ENCODE results near the gene FCHO2. TPM values are rescaled to one million over a fixed set of nuclear protein-coding genes. Genes with fewer than 3 reads are reported as not detected.
A peak's percentile ranks its signal among the peaks of the same experiment; 100 is the strongest.
"Not testable (repeated sequence)": the region's sequence is repeated elsewhere in the genome, so short reads cannot be mapped to it uniquely, and the experiment has no call there.

FCHO2 gene
- total RNA-seq, 2 donors from 2014 or later, result 46.6 to 47.5 TPM

DNA sequence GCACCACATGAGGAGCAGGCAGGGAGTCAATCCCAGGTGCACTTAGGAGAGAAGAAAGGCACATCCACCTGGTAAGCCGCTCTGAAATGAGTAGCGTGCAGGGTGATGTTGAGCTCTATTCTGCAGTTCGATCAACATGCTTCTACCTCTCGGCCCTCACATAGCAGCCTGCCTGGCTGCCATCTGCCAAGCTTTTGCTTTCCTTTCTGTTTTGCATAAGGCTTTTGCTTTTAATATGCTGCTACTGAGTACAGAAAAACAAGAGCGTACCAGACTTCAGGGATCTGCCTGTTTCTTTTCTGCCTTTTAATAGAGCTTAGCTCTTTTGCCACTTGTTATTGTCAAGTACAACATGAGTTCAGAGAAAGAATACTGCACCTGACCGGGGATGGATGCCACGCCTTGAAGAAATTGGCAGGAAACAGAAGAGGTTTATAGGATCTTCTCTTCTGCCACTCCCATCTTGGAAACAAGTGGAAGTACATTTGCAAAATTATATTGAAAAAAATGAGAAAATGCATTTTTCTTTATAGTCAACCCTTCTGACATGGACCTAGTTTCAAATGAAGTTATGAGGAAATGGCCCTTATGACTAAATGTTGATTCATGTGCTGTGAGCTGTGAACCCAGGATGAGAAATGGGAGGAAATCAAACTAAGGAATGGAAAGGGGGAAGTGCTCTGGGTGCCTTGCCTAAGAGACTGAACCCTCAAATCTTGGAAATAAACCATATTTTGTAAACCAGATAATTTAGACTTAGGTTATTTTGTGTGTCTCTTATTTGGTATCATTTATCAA lies 4.0 kb upstream of the FCHO2 start:
- intact Hi-C loops (cut with DNase I, micrococcal nuclease), result no loop called here
- DNase-seq (peak in 1 of 2 donors; percentile 48), ATAC-seq (peak; percentile 21)

DNA sequence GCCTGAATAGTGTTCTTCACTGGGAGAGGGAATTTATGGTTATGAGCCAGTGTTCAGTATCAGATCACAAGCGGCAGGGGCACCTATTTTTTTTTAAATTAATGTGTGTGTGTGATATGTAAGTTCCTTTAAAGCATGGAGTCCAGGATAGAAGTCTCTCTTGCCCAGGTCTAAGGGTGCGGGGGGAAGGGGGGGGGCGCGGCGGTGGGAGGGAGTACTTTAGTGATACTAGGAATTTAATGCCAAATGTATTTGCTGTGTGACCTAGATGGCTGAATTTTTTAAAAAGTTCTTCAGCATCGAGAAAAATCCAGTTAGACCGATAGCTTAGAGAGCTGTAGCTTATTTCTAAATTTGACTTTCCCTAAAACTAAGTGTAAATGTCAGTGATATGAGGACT lies 1.5 kb upstream of the FCHO2 start:
- intact Hi-C loops (cut with DNase I, micrococcal nuclease), result no loop called here

DNA sequence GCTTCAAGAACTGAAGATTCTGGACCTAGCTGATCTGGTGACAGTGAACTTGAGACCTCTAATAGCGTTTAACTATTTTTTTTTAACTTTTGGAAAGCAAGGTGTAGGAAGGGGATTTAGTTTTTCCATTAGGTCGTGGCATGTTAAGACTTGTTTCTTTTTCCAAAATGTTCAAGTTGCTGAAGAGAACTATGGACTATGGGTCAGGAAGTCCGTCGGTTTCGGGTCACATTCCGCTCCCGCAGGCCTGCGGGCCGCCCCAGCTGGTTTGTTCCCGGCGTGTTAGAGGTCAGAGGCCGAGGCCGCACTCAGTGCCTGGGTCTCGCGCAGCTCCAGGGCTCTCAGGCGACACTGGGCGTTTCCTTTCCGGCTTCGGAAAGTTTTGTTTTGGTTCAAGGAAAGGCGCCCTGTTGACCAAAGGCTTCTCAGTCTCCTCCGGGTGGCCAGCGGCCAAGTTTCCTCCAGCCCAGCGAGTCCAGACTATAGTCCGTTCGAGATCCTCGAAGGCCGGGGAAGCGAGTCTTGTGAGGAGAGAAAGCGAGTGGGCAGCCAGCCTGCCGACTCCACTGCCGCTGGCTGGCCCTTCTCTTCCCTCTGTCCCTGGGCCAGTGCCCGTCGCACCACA lies 586 bp upstream of the FCHO2 start:
- peak; percentile 79 for DNase-seq
- ATAC-seq, result peak; percentile 62
- intact Hi-C loops (cut with DNase I, micrococcal nuclease), result no loop called here

More for the DNA sequence above, 1.5 kb upstream of the FCHO2 start:
- DNase-seq (no peak), ATAC-seq (no peak)

DNA sequence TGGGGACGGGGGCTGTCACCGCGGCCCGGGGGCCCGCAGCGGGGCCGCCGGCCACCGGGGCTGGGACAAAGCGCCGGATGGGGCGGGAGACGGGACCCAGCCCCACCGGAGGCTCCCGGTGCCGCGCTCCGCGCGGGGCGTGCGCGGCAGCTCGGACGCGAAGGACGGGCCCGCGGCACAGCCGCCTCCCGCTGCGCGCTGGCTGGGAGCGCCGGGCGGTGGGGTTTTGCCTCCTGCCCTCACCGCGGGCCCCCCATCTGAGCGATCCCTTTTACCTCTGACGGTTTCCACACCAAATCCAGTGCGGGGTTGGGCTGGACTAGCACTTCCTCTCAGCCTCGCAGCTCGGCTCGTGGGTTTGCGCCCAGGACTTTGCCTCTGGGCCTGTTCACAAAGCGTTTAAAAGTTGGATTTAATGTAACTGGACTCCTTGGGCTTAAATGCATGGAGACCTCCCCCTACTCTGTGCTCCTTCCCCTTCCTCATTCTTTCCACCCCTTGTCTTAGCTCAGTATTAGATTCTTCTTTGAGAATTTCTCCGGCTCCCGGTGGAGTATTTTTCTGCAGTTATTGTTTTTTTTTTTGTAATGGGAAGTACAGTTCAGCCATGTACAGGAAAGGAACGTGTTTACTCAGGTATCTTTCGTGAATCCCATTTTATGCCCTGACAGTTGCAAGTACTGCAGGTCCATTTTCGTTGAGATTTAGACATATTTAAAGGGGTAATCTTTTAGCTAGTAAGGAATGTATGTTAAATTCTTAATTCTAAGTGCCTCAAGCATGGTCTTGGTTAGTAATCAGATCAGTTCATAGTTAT lies 691 bp downstream of the FCHO2 start:
- peak; percentile 52 to 64 for DNase-seq
- intact Hi-C loops (cut with DNase I, micrococcal nuclease), result no loop called here
- peak; percentile 48 for ATAC-seq

DNA sequence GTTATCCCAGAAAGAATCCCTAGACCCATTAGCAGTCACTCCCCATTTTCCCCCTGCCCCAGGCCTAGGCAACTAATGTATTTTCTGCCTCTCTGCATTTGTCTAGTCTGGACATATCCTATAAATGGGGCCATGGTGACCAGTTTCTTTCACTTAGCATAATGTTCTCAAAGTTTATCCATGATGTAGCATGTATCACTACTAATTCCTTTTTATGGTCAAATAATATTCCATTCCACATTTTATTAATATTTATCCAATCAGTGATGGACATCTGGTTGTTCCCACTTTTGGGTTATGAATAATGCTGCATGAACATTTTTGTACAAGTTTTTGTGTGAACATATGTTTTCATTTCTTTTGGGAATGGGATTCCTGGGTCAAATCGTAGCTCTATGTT lies 1.5 kb downstream of the FCHO2 start:
- intact Hi-C loops (cut with DNase I, micrococcal nuclease), result no loop called here
- DNase-seq (no peak), ATAC-seq (no peak)

DNA sequence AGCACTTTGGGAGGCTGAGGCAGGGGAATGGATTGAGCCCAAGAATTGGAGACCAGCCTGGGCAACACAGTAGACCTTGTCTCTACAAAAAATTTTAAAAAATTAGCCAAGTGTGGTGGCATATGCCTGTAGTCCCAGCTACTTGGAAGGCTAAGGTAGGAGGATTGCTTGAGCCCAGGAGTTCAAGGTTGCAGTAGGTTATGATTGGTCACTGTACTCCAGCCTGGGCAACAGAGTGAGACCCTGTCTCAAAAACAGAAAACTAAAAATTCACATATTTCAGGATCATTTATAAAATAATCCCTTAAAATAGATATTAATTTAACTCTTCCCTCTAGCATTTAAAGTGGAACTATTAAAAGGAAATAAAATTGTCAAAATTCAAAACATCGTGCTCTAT lies 3.4 kb downstream of the FCHO2 start:
- intact Hi-C loops (cut with DNase I, micrococcal nuclease), result no loop called here
- no peak for DNase-seq
- ATAC-seq, result no peak

DNA sequence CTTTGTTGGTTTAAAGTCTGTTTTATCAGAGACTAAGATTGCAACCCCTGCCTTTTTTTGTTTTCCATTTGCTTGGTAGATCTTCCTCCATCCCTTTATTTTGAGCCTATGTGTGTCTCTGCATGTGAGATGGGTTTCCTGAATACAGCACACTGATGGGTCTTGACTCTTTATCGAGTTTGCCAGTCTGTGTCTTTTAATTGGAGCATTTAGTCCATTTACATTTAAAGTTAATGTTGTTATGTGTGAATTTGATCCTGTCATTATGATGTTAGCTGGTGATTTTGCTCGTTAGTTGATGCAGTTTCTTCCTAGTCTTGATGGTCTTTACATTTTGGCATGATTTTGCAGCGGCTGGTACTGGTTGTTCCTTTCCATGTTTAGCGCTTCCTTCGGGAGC lies 18.6 kb downstream of the FCHO2 start:
- DNase-seq; intact Hi-C loops (cut with DNase I, micrococcal nuclease); ATAC-seq: not testable (repeated sequence)

DNA sequence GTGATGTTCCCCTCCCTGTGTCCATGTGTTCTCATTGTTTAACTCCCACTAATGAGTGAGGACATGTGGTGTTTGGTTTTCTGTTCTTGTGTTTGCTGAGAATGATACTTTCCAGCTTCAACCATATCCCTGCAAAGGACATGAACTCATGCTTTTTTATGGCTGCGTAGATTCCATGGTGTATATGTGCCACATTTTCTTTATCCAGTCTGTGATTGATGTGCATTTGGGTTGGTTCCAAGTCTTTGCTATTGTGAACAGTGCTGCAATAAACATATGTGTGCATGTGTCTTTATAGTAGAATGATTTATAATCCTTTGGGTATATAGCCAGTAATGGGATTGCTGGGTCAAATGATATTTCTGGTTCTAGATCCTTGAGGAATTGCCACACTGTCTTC lies 21.0 kb downstream of the FCHO2 start:
- intact Hi-C loops (cut with DNase I, micrococcal nuclease); DNase-seq: not testable (repeated sequence)

DNA sequence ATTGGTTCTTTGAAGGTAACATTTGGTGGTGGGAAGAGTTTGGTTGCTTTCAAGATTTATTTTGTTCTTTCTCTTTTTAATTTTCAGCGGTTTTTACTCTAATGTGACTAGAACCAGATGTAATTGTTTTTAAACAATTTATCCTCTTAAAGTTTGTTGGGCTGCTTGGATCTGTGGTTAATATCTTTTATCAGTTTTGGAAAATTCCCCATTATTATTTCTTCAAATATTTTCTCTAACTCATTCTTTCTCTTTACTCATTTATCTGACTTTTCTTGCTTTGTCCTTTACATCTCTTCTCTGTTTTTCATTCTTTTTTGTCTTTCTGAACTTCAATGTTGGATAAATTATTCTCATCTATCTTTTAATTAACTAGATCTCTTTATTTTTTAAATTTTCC lies 29.9 kb downstream of the FCHO2 start:
- intact Hi-C loops (cut with DNase I, micrococcal nuclease), result no loop called here
- ATAC-seq, result no peak
- DNase-seq, result no peak

More for the DNA sequence above, 21.0 kb downstream of the FCHO2 start:
- ATAC-seq, result not testable (repeated sequence)

DNA sequence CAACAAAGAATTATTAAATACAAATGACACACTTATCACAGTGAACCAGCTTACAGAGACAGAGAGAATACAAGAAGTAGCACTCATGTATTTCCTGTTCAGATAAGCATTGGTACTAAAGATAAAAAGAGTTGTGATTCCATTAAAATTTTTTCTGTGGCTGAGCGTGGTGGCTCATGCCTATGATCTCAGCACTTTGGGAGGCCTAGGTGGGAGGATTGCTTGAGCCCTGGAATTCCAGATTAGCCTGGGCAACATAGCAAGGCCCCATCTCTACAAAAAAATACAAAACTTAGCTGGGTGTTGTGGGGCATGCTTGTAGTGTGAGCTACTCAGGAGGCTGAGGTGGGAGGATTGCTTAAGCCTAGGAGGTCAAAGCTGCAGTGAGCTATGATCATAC lies 32.9 kb downstream of the FCHO2 start:
- intact Hi-C loops (cut with DNase I, micrococcal nuclease), result no loop called here
- no peak for ATAC-seq
- no peak for DNase-seq

DNA sequence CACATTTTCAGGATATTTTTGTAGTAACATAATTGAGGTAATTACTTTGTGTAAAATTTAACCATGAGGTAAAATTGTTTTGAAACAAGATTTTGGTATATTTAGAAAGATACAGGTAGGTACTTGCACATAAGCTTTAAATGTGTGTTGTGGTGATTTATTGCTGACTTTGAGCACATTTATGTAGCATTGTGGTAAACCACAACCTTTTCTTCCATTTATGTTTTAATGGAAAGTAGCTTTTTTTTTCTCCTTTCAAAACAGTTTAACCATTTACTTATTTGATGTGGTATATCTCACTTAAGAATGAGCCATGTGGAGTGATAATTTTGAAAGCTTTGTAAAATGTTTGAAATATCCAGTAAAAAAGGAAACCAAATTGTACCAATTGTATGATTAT lies 35.6 kb downstream of the FCHO2 start:
- no peak for ATAC-seq
- no peak for DNase-seq
- intact Hi-C loops (cut with DNase I, micrococcal nuclease), result no loop called here

DNA sequence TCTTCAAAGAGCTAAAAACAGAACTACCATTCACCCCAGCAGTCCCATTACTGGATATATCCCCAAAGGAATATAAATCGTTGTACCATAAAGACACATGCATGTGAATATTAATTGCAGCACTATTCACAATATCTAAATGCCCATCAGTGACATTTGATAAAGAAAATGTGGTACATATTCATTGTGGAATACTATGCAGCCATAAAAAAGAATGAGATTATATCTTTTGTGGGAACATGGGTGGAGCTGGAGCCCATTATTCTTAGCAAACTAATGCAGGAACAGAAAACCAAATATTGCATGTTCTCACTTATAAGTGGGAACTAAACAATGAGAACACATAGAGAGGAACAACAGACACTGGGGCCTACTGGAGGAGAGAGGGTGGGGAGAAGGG lies 38.7 kb downstream of the FCHO2 start:
- intact Hi-C loops (cut with DNase I, micrococcal nuclease), result no loop called here
- DNase-seq (no peak), ATAC-seq (no peak)

DNA sequence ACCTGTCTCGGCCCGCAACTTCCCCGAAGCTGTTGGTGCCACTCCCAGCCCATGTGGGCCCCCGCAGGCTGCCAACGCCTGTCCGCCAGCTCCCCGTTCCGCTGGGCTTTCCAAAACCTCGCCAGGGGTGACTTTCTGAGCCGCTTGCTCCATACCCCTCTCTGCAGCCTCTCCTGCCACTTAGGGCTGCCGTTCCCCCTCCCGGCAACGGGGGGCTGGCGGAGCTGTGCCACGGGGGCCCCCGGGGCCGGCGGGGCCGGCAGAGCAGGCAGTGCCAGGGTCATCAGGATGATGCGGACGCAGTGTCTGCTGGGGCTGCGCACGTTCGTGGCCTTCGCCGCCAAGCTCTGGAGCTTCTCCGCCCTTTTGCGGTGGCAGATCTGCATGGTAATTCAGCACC lies 40.8 kb downstream of the FCHO2 start:
- no peak for ATAC-seq
- no peak for DNase-seq
- intact Hi-C loops (cut with DNase I, micrococcal nuclease), result no loop called here

DNA sequence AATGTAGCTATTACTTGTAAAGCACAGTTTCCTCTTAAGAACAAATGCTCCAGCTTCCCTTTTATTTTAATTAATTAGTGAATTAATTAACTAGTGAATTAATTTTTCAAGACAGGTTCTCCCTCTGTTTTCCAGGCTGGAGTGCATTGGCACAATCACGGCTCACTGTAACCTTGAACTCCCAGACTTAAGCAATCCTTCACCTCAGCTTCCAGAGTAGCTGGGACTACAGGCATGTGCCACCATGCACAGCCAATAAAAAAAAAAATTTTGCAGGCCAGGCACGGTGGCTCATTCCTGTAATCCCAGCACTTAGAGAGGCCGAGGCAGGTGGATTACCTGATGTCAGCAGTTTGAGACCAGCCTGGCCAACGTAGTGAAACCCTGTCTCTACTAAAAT lies 44.1 kb downstream of the FCHO2 start:
- no peak for ATAC-seq
- DNase-seq, result no peak
- intact Hi-C loops (cut with DNase I, micrococcal nuclease), result no loop called here

DNA sequence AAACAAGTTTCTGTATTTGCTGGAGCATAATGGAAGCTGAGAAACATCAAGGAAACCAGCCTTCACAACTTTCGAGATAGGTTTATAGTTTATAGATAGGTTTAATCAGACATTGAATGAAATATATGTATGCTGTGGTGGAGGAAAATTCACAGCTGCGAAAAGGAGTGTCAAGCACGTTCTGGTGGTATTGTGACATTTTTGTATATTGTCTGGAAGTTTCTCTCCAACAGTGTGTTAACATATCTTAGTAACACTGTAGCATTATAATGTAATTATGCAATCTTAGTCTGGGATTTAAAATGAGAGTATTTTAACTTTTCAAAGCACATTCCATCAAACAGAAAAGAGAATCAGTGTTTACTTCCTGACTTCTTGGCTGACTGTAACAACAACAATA lies 50.0 kb downstream of the FCHO2 start:
- intact Hi-C loops (cut with DNase I, micrococcal nuclease), result no loop called here
- ATAC-seq, result no peak
- no peak for DNase-seq

DNA sequence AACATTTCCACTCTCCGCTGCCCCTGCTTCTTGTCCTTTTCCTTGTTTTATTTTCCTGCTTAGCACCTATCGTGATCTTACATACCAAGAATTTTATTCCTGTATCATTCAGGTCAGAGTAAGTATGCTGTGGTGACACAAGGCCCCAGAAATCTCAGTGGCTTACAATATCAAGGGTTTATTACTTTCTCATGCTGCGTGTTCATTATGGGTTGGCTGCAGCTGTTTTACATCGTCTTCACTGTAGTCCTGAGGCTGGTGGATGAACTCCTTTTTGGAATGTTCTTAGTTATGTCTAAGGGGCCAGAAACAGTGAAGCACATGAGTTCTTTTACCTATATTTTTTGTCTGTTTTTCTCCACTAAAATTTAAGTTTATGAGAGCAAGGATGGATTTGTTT lies 51.2 kb downstream of the FCHO2 start:
- no peak for DNase-seq
- intact Hi-C loops (cut with DNase I, micrococcal nuclease), result no loop called here
- no peak for ATAC-seq

DNA sequence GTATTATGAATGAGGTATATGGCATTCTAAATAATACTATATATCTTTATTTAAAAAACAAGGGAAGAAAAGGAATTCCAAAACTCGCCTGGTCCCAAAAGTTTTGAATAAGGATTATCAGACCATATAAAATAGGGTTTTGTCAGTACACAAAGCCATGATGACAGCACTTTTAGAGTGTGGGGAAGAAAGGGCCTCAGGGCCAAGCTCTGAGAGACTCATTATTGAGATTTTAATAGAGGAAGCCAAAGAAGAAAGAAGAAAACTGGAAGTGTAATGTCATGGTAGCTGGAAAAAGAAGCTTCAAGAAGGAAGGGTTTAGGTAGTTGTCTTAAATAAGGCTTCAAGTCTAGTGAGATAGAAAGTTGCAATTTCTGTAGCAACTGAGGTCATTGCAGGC lies 53.0 kb downstream of the FCHO2 start:
- no peak for DNase-seq
- ATAC-seq, result no peak
- intact Hi-C loops (cut with DNase I, micrococcal nuclease), result no loop called here

DNA sequence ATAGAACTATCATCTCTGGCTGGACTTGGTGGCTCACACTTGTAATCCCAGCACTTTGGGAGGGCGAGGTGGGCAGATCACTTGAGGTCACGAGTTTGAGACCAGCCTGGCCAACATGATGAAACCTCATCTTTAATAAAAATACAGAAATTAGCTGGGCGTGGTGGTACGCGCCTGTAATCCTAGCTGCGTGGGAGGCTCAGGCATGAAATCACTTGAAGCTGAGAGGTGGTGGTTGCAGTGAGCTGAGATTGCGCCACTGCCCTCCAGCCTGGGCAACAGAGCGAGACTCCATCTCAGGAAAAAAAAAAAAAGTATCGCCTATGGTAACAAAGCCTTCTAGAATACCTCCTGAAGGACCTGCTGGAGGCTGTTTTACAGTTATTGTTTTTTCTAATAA lies 55.8 kb downstream of the FCHO2 start:
- ATAC-seq; intact Hi-C loops (cut with DNase I, micrococcal nuclease): not testable (repeated sequence)

DNA sequence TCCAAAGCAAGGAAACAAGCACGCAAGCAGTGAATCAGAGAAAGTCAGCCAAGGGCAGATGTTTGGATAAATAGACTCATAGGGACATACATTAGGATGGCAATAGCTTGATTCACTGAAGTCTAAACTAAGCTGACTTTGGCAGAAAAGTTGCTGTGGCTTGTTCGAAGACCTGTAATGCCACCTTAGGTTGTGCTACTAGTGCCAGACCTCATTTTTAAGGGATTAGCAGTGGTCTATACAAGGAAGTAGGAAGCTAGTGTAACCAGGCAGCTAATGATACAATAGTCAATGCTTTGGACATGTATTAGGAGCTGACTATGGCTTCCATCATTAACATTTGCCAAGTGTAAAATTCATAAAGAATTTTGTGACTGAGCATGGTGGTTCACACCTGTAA lies 63.1 kb downstream of the FCHO2 start:
- no peak for ATAC-seq
- intact Hi-C loops (cut with DNase I, micrococcal nuclease), result no loop called here
- no peak for DNase-seq

More for the DNA sequence above, 55.8 kb downstream of the FCHO2 start:
- DNase-seq, result not testable (repeated sequence)

DNA sequence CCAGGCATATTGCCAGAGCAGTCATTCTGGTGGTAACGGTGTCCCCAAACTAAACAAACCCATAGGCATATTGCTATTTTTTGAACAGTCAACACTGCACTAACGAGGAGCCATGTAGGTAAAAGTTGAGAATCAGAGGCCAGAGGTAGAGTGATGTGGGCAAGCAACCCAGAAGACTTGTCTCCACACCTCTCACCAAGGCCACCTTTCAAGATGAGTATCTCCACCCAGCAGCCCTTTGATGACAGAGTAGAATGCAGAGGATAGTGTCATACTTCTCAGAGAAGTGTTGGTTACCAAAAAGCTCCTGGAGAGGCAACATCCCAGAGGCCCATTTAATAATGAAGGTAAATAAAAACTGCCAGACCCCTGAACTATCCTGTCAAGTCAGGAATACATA lies 63.9 kb downstream of the FCHO2 start:
- no peak for DNase-seq
- intact Hi-C loops (cut with DNase I, micrococcal nuclease), result no loop called here
- no peak for ATAC-seq

Measured in left colon (tissue), 2 donors.